ENCODE measurements around the gene GCNT1.

DNA sequence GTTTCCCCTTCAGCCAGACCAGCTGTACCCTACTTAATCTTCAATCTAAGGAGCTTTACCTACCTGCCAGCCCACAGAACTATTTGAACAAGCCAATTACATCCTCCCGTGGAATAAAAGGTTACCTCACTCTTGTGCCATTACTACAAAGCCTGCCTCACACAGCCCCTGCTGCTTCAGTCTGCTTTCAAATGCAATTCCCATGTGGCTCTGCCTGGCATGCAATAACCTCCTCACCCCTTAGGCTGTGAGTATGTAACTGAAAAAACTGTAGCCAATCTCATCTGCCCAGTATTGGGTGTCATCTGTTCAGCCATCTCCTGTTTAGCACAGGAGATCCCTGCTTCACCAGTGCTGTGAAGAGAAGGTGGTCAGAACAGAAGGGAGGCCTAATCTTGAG lies 6.1 kb upstream of the GCNT1 start:
- TF ChIP-seq, protein P1, sequence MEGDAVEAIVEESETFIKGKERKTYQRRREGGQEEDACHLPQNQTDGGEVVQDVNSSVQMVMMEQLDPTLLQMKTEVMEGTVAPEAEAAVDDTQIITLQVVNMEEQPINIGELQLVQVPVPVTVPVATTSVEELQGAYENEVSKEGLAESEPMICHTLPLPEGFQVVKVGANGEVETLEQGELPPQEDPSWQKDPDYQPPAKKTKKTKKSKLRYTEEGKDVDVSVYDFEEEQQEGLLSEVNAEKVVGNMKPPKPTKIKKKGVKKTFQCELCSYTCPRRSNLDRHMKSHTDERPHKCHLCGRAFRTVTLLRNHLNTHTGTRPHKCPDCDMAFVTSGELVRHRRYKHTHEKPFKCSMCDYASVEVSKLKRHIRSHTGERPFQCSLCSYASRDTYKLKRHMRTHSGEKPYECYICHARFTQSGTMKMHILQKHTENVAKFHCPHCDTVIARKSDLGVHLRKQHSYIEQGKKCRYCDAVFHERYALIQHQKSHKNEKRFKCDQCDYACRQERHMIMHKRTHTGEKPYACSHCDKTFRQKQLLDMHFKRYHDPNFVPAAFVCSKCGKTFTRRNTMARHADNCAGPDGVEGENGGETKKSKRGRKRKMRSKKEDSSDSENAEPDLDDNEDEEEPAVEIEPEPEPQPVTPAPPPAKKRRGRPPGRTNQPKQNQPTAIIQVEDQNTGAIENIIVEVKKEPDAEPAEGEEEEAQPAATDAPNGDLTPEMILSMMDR (IDR thresholded peaks at IDR 0.05), result no peak
- no peak for TF ChIP-seq EZH2 (IDR thresholded peaks at IDR 0.05; ENCODE audit: borderline replicate concordance, insufficient read depth, low read depth, low read length, poor library complexity, severe bottlenecking)
